GM23248 (cell line): ENCODE data around the gene PTPRK. TPM values are rescaled to one million over a fixed set of nuclear protein-coding genes. Genes with fewer than 3 reads are reported as not detected.

ENCODE experiments used
- DNase-seq: peaks from one replicate; pipeline ENCODE4 v3.0.0-alpha.2; 2015
- H2AFZ ChIP-seq: fragments of 200-600 bp; sonication (generic); 2 replicates; pipeline ENCODE4 v1.6.1; 2016; ENCODE audit warnings: antibody characterized with exemption
- H3F3A ChIP-seq: fragments of 200-600 bp; sonication (generic); 2 replicates; pipeline ENCODE4 v1.6.1; 2016; ENCODE audit warnings: mild to moderate bottlenecking, antibody characterized with exemption, mixed run types; ENCODE audit not compliant: insufficient read depth
- H3K27ac ChIP-seq: fragments of 200-600 bp; sonication (generic); 2 replicates; pipeline ENCODE4 v1.5.1; 2016; ENCODE audit warnings: mild to moderate bottlenecking
- H3K27me3 ChIP-seq: fragments of 200-600 bp; sonication (generic); replicated peaks from 2 replicates; pipeline ENCODE4 v1.6.1; 2016; ENCODE audit warnings: mild to moderate bottlenecking; ENCODE audit not compliant: insufficient read depth
- H3K36me3 ChIP-seq: fragments of 200-600 bp; sonication (generic); 2 replicates; pipeline ENCODE4 v1.6.1; 2016; ENCODE audit warnings: low read depth, mild to moderate bottlenecking
- H3K4me1 ChIP-seq: fragments of 200-600 bp; sonication (generic); 2 replicates; pipeline ENCODE4 v1.6.1; 2016; ENCODE audit warnings: mild to moderate bottlenecking; ENCODE audit not compliant: insufficient read depth
- H3K4me2 ChIP-seq: fragments of 200-600 bp; sonication (generic); one replicate; pipeline ENCODE4 v1.6.1; 2016; ENCODE audit warnings: mild to moderate bottlenecking; ENCODE audit not compliant: unreplicated experiment
- H3K4me3 ChIP-seq: fragments of 200-600 bp; sonication (generic); 2 replicates; pipeline ENCODE4 v1.5.1; 2016; ENCODE audit warnings: mild to moderate bottlenecking
- H3K79me2 ChIP-seq: fragments of 200-600 bp; sonication (generic); 2 replicates; pipeline ENCODE4 v1.6.1; 2016; ENCODE audit warnings: mild to moderate bottlenecking; ENCODE audit not compliant: insufficient read depth
- H3K9ac ChIP-seq: fragments of 200-600 bp; sonication (generic); 2 replicates; pipeline ENCODE4 v1.6.1; 2016; ENCODE audit warnings: mild to moderate bottlenecking
- H3K9me2 ChIP-seq: fragments of 200-600 bp; sonication (generic); 2 replicates; pipeline ENCODE4 v1.6.1; 2016; ENCODE audit warnings: mixed run types, mild to moderate bottlenecking, moderate library complexity; ENCODE audit not compliant: insufficient read depth
- H3K9me3 ChIP-seq: fragments of 200-600 bp; sonication (generic); one replicate; pipeline ENCODE4 v1.6.1; 2017; ENCODE audit warnings: low read depth
- H4K20me1 ChIP-seq: fragments of 200-600 bp; sonication (generic); 2 replicates; pipeline ENCODE4 v1.6.0; 2016; ENCODE audit not compliant: insufficient read depth
- EZH2 ChIP-seq: fragments of 200-600 bp; sonication (generic); IDR thresholded peaks from 2 replicates; pipeline ENCODE4 v1.6.1; 2018; ENCODE audit warnings: antibody characterized with exemption, mild to moderate bottlenecking; ENCODE audit not compliant: insufficient read depth, poor library complexity, severe bottlenecking
- EZH2phosphoT487 ChIP-seq: fragments of 200-600 bp; sonication (generic); IDR thresholded peaks from 2 replicates; pipeline ENCODE4 v1.6.1; 2018; ENCODE audit warnings: antibody characterized with exemption, moderate library complexity, mild to moderate bottlenecking, low read depth; ENCODE audit not compliant: insufficient read depth
- WGBS, 2 experiments: methylation state at CpG; one replicate each; pipeline ENCODE4 v1.1.6; 2015 to 2017; ENCODE audit warnings: low lambda C conversion rate in 2 of 2, low coverage in 1 of 2; ENCODE audit errors: missing lambda C conversion rate in 2 of 2; 5-methylcytosine and 5-hydroxymethylcytosine counted together
- in situ Hi-C: fragments of 300-500 bp; cut with MboI; formaldehyde crosslinking; loops from 2 replicates; pipeline ENCODE4 v1.15.0; 2020
- polyA plus RNA-seq: library from polyadenylated mRNA; unstranded; fragments of >200 nt; fragmentation: Nextera tagmentation; extraction: Ambion mirVana; gene quantifications from 2 replicates; pipeline ENCODE4 v1.2.1, GENCODE V29; 2016
- total RNA-seq: library from RNA; depleted of rRNA; stranded (reverse); fragments of >200 nt; shearing (Covaris generic); gene quantifications from 2 replicates; pipeline ENCODE4 v1.2.3, GENCODE V29; 2014

Gene PTPRK
- total and polyA plus RNA-seq, 2 experiments from 2014 or later = 22.3 to 34.5 TPM

DNA sequence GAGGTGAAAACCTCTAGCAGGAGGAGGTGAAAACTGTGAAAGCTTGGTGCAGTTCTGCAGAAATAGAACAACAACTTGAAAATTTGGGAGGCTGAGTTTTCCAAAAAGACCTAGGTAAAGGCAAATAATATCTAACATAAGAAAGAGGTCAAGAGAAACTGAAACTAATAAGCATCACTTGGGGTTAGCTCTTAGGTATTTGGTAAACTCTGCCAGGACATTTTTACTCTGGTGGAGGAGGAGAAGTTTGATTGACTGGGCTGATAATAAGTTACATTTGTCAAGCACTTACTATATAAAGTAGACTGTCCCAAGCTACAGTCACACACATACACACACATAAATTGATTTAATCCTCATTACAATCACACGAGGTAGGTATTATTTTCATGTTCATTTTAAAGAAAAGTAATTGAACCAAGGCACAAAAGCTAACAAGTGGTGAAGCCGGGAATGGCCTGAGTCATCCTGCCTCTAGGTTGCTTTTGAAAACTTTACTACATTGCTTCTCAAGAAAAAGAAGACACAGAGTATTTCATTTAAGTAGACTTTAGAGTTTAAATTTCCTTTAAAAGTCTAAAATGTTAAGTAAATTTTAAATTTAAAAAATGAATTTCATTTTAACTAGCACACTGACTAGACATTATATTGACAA lies 275.5 kb downstream of the PTPRK start:
- Histone ChIP-seq H3K9me3 (no peaks in the 10 kb centered on the region), H3K79me2 (no peaks in the 10 kb centered on the region), H3F3A (no peaks in the 10 kb centered on the region), H3K4me2 (no peak overlapping the region), H3K27me3 (no peaks in the 10 kb centered on the region), H3K4me3 (no peak overlapping the region), H3K4me1 (peaks cover 12% of the 10 kb centered on the region), H3K36me3 (0 out of 2 replicates have a peak, but pooled peaks cover 4% of the 10 kb centered on the region), H4K20me1 (no peaks in the 10 kb centered on the region), H3K27ac (no peak overlapping the region), H2AFZ (no peak overlapping the region), H3K9ac (no peak overlapping the region), H3K9me2 (no peaks in the 10 kb centered on the region)
- no peak for DNase-seq
- 94% methylated on average over 2 of the region's 2 CpGs for WGBS, 2 experiments
- TF ChIP-seq EZH2phosphoT487 (no peak), EZH2 (no peak)
- in situ Hi-C loops = no loop called here

GRCh38 chr6:128242765-128243403 lies 277.5 kb downstream of the PTPRK start:
- H2AFZ ChIP-seq = no peak overlapping the region
- DNase-seq = peak; percentile 56
- no peak overlapping the region; the same call in 1 of the 2 replicates for H3K27ac ChIP-seq
- WGBS, 2 experiments = 95 to 99% methylated on average over 3 of the region's 3 CpGs
- no peaks in the 10 kb centered on the region for H3K9me2 ChIP-seq
- peaks cover 12% of the 10 kb centered on the region for H3K4me1 ChIP-seq
- H4K20me1 ChIP-seq = no peaks in the 10 kb centered on the region
- H3K4me2 ChIP-seq = peak overlapping the region; percentile 2
- H3K4me3 ChIP-seq = no peak overlapping the region
- no peak for TF ChIP-seq EZH2
- no peak for TF ChIP-seq EZH2phosphoT487
- no peaks in the 10 kb centered on the region for H3K27me3 ChIP-seq
- H3K9me3 ChIP-seq = no peaks in the 10 kb centered on the region
- in situ Hi-C loops = no loop called here
- H3K36me3 ChIP-seq = 0 out of 2 replicates have a peak, but pooled peaks cover 4% of the 10 kb centered on the region
- no peak overlapping the region for H3K9ac ChIP-seq
- H3F3A ChIP-seq = no peaks in the 10 kb centered on the region
- H3K79me2 ChIP-seq = no peaks in the 10 kb centered on the region

DNA sequence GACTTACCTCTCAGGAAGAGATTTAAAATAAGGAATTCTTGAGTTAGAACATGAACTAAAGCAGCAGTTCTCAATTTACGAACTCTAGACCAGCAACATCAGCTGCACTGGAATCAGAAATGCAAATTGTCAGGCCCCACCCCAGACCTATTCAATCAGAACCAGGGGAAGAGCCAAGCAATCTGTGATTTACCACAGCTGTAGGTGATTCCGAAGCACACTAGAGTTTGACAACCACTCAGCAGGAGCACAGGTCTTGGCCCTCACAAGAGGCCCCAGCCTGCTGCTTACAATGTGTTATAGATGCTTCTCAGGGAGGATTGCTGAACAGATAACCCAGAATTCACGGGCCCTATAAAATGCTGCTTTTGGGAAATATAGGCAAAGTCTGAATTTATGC lies 279.2 kb downstream of the PTPRK start:
- in situ Hi-C loops = no loop called here
- H3K9me2 ChIP-seq = no peaks in the 10 kb centered on the region
- no peaks in the 10 kb centered on the region for H3K27me3 ChIP-seq

DNA sequence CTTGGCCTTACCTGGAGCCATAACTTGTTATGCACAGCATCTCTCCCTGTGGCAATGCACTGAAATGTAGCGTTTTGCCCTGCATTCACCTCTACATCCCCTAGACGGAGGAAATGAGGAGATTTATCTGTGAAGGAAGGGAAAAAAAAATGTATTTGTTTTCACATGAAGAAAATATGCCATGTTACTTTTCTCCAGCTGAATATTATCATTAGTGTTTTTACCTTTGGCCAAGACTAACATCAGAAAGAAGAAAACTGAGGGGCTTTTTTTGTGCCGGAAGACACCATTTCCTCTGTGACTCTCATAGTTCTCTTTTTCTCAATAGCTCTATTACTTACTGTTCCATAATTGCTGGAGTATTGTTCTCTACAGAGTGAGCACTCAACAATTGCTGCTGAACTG lies 280.4 kb downstream of the PTPRK start:
- H3K4me1 ChIP-seq = peaks cover 12% of the 10 kb centered on the region
- H4K20me1 ChIP-seq = no peaks in the 10 kb centered on the region
- no peak overlapping the region for H3K9ac ChIP-seq
- H3K27ac ChIP-seq = no peak overlapping the region
- H3K9me2 ChIP-seq = no peaks in the 10 kb centered on the region
- no peak overlapping the region for H2AFZ ChIP-seq
- WGBS, 2 experiments = 98% methylated on average over 3 of the region's 3 CpGs
- no peaks in the 10 kb centered on the region for H3K9me3 ChIP-seq
- no peak overlapping the region for H3K4me3 ChIP-seq
- no peak for DNase-seq
- H3K4me2 ChIP-seq = no peak overlapping the region
- 0 out of 2 replicates have a peak, but pooled peaks cover 4% of the 10 kb centered on the region for H3K36me3 ChIP-seq
- TF ChIP-seq EZH2 (no peak), EZH2phosphoT487 (no peak)
- no peaks in the 10 kb centered on the region for H3K79me2 ChIP-seq
- in situ Hi-C loops = no loop called here
- H3F3A ChIP-seq = no peaks in the 10 kb centered on the region
- H3K27me3 ChIP-seq = no peaks in the 10 kb centered on the region

More for the DNA sequence above, 279.2 kb downstream of the PTPRK start:
- H3K79me2 ChIP-seq = no peaks in the 10 kb centered on the region
- no peaks in the 10 kb centered on the region for H3K9me3 ChIP-seq
- H3K4me2 ChIP-seq = no peak overlapping the region
- peaks cover 12% of the 10 kb centered on the region for H3K4me1 ChIP-seq
- no peaks in the 10 kb centered on the region for H4K20me1 ChIP-seq
- H3F3A ChIP-seq = no peaks in the 10 kb centered on the region
- H3K36me3 ChIP-seq = 0 out of 2 replicates have a peak, but pooled peaks cover 4% of the 10 kb centered on the region
- H3K9ac ChIP-seq = no peak overlapping the region
- no peak overlapping the region for H3K27ac ChIP-seq
- H2AFZ ChIP-seq = no peak overlapping the region
- DNase-seq = no peak
- TF ChIP-seq EZH2 (no peak), EZH2phosphoT487 (no peak)
- no peak overlapping the region for H3K4me3 ChIP-seq
- WGBS, 2 experiments = 96 to 100% methylated on average over 3 of the region's 3 CpGs
